HG02588 (cell line): Measurements from ENCODE around the gene ZCCHC14.
"Not testable (repeated sequence)": the region's sequence is repeated elsewhere in the genome, so short reads cannot be mapped to it uniquely, and the experiment has no call there.

Experiments used
- ATAC-seq: cut with Tn5 transposase; IDR thresholded peaks from one replicate; pipeline ENCODE4 v1.9.1; 2021; ENCODE audit warnings: mild to moderate bottlenecking, moderate library complexity; ENCODE audit not compliant: unreplicated experiment

The ZCCHC14 gene

GRCh38 chr16:87525352-87525751 lies 32.5 kb upstream of the ZCCHC14 start:
- no peak for ATAC-seq

GRCh38 chr16:87524407-87524806 lies 31.6 kb upstream of the ZCCHC14 start:
- ATAC-seq, result no peak

- ATAC-seq, result not testable (repeated sequence)
These were observed 30.8 kb upstream of the ZCCHC14 start for GRCh38 chr16:87523605-87524004.

DNA sequence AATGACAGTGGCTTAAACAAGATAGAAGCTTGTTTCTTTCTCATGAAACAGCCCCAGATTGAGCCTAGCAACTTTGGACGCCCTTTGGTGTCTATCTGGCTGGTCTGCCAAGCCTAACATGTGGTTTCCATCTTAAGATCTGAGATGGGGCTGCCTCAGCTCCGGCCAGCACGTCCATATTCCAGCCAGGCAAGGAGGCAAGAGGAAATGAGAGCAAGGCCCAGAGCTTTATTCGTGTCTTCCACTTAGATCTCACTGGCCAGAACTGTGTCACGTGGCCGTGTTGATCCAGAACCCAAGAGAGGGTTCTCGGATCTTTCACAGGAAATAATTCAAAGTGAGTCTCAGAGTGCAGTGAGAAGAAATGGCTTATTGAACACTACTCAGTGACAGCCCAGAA lies 28.9 kb upstream of the ZCCHC14 start:
- not testable (repeated sequence) for ATAC-seq

DNA sequence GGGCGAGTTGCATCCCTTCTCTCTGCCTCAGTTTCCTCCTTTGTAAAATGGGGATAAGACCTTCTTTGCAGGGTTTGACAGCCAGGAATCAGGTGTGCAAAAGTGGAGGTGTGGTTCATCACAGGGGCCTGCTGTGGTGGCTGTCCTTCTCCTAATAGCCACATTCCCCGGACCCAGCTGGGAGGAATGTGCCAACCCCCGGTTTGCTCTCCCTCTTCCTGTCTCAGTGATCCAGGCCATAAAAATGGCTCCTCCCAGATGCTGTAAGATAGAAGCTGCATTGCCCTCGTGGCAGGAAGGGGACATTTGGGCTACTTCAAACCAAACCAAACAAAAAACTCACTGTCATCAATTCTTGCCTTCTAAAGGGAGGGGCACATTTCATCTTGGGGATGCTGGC lies 26.3 kb upstream of the ZCCHC14 start:
- ATAC-seq, result not testable (repeated sequence)

GRCh38 chr16:87518430-87519051 lies 25.7 kb upstream of the ZCCHC14 start:
- ATAC-seq, result not testable (repeated sequence)

DNA sequence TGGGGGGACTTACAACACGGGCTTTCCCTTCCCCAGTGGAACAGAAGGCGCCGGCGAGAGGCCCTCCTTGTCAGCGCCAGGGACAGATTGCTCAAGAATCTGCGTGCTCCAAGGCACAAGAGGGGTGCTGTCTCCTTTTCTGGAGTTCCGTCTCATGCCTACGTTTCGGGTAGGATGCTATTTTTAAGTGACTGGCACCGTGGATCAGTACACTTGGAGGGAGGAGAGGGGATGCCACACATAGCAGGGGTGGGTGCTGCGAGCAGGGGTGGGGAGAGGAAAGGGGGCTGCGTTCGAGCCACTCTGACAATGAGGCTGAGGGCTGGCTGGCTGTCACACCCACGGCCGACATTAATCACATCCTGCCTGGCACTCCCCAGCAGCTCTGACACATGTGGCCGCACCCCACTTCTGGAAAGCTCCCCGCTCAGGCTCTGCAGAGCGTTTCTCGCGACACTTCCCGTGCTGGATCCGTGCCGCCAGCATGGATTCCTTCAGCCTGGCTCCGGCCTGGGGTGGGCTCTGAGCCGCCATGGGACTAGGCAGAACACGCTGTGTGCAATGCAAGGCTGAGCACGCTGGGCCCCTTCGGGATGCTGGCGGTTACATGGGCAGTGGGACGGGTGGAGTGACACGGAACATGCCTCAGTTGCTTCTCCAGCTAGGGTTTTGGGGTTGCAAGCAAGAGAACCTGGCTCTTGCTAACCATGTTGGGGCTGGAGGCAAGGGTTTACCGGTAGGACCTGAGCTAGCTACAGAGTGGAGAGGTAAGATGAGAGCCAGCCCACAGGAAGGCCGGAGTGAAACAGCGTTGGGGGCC lies 25.0 kb upstream of the ZCCHC14 start:
- not testable (repeated sequence) for ATAC-seq

- ATAC-seq, result no peak
These were observed 23.5 kb upstream of the ZCCHC14 start for GRCh38 chr16:87516361-87516760.

DNA sequence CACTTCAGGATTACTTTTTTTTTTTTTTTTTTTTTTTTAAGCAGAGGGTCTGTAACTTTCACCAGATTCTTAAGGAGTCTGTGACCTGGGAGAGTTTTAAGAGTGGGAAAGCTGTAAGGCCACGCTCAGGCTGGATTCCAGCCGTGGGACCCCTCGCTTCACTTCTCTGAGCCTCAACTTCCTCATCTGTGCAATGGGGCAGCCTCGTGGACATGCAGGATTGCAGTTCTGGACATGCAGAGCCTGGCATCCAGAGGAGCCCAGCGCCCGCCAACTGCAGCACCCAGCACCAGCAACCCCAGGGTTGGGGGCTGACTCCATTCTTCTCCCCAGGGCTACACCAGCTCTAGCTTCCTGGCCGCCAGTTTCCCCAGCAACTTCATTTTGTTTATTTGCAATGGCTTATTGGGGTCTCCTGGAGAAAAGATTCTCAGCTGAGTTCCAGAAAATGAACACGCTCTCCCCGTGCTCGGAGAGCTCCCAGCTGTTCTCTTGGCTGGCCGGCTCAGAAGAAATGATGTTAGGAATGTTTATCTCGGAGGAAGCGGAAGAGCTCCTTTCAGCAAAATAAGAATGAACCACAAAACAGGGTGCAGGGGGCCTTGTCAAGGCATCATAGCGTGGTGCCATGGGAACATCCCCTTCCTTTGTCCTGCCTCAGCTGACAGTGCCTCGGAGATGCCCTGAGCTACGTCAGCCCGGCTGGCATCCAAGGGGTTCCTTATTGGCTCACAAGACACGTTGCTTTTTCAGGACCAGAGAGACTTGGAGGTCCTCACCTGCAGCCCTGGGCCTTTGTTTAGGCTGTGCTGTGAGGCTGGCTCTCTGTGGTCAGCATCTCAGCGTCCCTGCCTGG lies 22.9 kb upstream of the ZCCHC14 start:
- no peak for ATAC-seq

- not testable (repeated sequence) for ATAC-seq
These were observed 17.0 kb upstream of the ZCCHC14 start for GRCh38 chr16:87509778-87510177.

DNA sequence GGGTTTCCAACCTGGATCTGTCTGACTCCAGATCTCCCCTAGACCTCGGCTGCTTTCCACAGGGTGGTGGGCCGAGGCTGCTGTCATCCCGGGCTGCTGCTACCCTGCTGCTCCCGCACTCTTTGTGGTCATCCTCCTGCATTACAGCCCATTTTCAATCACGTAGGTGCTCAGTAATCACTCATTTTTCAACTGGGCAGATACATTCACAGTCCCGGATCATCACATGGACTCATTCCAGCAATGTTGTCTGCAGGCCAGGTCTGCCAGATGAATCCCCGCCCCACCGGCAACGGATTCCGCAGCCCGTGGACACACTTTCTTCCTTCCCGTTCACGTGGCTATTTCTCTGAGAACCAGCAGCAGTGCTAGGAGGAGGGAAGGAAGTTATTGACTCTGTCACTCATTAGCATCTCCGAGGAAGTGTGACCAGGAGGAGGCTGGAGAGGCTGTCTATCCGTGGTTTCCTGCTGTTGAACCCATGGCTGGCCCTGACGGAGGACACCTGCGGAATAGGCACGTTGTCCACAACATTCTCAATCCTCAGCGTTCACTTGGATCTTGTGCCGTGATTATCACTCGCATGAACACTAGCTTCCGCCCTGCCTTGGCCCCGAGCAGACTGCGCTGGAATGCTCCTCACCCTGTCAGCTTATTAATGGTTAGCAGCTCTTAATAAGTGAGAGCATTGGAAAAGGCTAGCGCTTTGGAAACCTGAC lies 14.7 kb upstream of the ZCCHC14 start:
- ATAC-seq, result no peak

DNA sequence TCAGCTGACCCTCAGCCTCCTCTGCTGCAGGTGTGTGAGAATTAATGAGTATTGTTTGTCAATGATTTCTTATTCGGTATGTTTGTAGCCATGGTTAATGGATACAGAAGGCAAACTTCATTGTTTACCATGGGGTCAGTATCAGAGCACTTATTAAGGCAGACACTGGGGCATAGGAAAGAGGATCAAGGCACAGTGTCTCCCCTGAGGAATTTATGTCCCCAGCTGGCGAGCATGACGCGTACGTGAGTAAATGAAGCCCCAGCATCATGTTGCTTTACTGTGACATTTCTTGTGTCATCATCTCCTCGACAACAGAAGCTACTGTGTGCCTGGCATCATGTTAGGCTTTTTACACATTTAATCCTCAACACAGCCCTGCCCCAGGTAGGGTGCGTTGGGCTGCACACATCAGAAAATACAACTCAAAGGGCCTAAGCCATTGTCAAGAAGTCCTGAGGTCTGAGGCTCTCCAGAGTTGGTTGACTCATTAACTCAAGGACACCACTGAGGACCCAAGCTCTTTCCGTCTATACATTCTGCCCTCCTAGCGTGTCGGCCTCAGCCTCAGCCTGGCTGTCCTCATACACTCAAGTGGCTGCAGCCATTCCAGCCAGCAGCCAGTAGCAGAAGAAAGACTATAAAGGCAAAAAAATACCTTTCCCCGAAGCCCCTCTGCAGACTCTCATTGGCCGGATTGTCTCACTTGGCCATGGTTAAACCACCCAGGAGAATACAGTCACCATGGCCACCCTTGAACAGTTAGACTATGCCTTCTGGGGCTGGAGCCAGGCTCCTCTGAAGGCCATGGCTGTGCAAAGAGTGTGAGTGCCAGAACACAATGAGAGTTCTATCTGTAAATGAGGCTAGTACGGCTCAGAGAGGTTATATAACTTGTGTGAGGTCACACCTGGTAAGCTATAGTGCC lies 13.9 kb upstream of the ZCCHC14 start:
- no peak for ATAC-seq

- ATAC-seq, result no peak
These were observed 13.0 kb upstream of the ZCCHC14 start for GRCh38 chr16:87505834-87506233.

- not testable (repeated sequence) for ATAC-seq
These were observed 10.6 kb upstream of the ZCCHC14 start for GRCh38 chr16:87503232-87503937.

GRCh38 chr16:87502308-87502969 lies 9.6 kb upstream of the ZCCHC14 start:
- ATAC-seq, result no peak

DNA sequence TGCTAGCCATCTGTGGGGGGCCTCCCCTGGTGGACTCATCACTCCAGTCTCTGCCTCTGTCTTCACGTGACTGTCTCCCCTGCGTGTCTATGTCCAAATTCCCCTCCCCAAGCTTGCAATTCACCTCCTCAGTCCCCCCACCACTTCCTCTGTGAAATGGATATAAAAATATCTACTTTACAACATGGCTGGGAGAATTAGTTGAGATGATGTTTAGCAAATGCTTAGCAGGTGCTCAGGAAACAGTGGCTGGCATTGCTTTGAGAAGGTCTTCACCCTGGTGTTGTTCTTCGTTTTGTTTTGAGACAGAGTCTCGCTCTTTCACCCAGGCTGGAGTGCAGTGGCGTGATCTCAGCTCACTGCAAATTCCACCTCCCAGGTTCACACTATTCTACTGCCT lies 8.3 kb upstream of the ZCCHC14 start:
- ATAC-seq, result no peak

GRCh38 chr16:87499189-87499486 lies 6.3 kb upstream of the ZCCHC14 start:
- ATAC-seq, result no peak

DNA sequence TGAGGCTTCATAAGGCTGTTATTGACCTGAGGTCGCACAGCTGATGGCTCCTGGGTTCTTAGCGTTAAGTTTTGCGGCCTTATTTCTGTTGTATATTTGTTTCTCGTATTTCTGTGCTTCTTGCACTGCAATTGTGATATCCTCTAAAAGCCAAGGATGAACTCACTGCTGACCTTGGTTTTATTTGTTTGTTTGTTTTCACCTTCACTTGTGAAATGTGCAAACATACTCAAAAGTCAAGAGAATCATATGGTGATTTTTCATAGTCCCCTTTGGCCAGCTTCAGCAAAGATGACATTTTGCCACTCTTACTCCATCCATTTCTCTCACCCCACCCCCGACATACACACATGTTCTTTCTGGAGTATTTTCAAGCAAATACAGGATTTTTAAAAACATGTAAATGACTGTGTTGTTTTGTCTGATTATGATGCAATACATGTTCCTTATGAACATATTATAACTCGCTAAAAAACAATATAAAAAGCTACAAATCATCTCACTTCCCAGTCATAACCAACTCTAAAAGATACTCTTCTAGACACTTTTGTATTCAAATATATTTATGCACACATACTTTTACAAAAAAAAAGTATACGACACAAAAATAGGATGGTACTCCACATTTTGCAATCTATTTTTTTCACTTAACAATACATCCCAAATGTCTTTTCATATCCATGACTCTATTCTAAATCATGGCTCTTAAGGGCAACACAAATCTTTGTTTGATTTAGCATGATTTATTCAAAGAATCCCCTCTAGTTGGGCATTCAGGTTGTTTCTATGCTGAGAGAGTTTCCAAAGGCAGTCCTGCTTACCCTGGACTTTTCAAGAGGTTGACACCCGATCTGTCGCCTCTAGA lies 5.7 kb upstream of the ZCCHC14 start:
- no peak for ATAC-seq
